ENCODE measurements around the gene GCN1.

GRCh38 chr12:120209851-120210250, 15.3 kb upstream of the GCN1 start:
- TF ChIP-seq POLR2A (IDR thresholded peaks at IDR 0.05) (no peak), CTCF (IDR thresholded peaks at IDR 0.05) (no peak)

Measured in heart left ventricle (tissue), 13 donors.